Epidermal melanocyte (primary cell): Measurements from ENCODE around the gene MRFAP1L1.

ENCODE experiments used
- DNase-seq: peaks from one replicate; pipeline ENCODE4 v3.0.0; 2011; ENCODE audit warnings: low spot score; ENCODE audit not compliant: insufficient read length

The MRFAP1L1 gene

DNA sequence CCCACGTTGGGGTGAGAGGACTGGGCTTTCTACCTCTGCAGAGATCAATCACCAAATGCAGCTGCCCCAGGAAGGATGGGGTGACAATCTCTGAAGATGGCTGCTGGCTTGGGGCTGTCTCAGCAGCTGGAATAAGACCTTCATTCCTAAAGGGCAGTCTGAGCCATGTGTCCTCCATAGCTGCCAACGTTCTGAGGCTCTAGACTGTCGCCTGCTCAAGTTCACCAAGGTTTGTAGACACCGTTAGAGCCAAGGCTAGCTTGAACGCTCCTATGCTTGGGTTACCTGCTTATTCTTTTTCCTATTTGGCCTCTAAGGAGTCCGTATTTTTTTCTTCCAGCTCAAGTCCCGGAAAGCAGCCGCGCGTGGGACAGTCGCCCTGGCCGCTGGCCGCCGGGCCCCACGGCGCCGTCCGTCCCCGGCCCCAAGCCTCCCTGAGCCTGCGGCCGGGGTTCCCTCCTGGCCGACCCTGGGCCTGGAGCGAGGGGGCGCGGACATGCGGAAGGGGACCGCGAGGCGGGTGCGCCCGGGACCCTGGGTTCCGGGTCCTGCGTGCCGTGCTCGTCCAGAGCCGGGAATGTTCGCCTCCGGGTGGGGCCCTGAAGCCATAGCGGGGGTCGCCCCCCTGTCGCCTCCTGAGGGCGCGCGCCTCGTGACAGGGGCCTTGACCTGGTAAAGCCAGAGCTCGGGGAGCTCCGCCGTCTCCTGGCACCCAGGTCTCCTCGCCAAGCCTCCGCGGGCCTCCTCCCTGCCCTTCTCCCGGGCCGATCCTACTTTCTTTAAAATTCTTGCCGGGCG lies 45.9 kb downstream of the MRFAP1L1 start:
- no peak for DNase-seq

DNA sequence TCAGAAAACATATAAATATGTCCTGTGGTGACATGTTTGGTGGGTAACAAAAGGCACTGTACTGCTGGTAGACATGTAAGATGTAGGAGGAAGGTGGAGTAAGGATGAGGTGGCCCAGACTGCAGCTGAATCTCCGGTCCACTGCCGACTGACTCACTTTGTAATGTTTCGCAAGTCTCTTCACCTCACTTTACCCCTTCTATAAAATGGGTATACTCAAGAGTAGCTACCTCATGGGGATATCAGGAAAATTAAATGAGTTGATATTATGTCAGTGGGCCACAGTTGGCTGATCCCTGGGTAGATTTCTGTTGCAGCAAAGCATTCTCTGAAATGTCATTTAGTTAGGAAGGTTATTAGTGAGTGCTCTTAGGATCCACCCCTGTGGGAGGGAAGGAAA lies 47.1 kb downstream of the MRFAP1L1 start:
- DNase-seq = no peak

DNA sequence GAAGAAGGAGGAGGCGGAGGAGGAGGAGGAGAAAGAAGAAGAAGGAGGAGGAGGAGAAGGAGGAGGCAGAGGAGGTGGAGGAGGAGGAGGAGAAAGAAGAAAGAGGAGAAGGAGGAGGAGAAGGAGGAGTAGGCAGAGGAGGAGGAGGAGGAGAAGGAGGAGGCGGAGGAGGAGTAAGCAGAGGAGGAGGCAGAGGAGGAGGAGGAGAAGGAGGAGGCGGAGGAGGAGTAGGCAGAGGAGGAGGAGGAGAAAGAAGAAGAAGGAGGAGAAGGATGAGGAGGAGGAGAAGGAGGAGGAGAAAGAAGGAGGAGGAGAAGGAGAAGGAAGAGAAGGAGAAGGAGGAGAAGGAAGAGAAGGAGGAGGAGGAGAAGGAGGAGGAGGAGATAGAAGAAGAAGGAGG lies 49.2 kb downstream of the MRFAP1L1 start:
- DNase-seq = no peak

DNA sequence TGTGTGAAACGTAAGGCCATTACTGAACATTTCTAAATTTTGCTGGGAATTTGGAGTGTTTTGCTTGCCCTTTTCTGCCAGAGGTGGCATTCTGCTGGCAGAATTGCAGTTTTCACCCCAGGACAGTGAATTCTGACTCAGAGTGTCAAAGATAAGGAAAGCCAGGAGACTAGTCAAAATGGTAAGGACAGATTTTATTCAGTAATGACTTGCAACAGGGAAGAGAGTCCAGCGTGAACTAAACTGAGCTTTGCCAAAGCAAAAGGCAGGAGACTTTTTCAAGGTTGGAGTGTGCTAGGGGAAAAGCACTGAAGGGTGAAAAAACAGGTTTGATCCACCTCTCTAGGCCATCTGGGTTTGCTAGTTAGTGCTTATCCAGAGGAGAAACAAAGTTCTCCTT lies 49.8 kb downstream of the MRFAP1L1 start:
- DNase-seq = no peak

DNA sequence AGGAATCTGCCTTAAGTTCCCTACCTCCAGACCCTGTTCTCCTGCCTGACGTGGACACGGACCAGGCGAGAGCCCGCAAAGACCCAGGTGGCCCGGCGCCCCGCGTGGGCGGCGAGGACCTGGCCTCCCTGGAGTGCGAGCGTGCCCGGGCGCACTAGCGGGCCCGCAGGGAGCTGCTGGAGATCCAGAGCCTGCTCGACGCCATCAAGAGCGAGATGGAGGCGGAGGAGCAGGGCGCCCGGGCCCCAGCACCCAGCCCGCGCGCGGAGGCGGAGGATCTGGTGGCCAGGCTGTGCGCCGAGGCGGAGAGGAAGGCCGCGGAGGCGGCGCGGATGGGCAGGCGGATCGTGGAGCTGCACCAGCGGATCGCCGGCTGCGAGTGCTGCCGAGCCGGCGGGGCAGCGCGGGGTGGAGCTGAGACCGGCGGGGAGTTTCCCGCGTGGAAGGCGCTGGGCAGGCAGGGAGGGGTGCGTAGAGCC lies 51.0 kb downstream of the MRFAP1L1 start:
- DNase-seq = no peak

DNA sequence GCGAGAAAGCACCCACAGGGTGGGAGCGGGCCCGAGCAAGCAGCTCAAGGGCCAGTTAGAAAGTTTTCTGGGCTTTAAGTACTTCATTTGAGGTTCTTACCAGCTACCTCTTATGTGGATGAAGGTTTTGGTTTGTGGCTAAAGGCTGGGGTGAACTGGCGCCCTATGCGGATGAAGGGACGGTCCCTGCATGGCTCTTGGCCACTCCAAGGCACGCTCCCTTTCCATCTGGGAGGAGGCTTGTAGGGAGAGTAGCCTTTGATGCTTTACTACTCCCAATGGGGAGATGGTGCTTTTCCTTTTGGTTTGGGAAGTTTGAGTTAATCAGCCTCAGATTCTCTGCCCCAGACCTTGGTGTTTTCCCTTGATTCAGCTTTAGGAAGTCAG lies 51.5 kb downstream of the MRFAP1L1 start:
- DNase-seq = no peak
